Liver (tissue), 9 donors: ENCODE results near the gene PKD2L1. TPM values are rescaled to one million over a fixed set of nuclear protein-coding genes. Genes with fewer than 3 reads are reported as not detected.

Experiments used
- DNase-seq: peaks from one replicate; pipeline ENCODE4 v3.0.0-alpha.2; 2017; ENCODE audit warnings: low spot score
- H3K27ac ChIP-seq, 2 donors: one replicate each; pipeline ENCODE4 v1.7.0; 2013; ENCODE audit warnings: inconsistent platforms in 2 of 2, low read length in 2 of 2, control low read depth in 1 of 2, low read depth in 1 of 2, mild to moderate bottlenecking in 1 of 2
- H3K27me3 ChIP-seq, 4 donors: one replicate each; pipeline versions ENCODE4 v1.6.1 to v1.7.0; 2013; ENCODE audit warnings: low read length in 3 of 4, inconsistent platforms in 1 of 4, mild to moderate bottlenecking in 1 of 4, moderate library complexity in 1 of 4; ENCODE audit not compliant: control insufficient read depth in 4 of 4, insufficient read depth in 4 of 4
- H3K36me3 ChIP-seq, 4 donors: one replicate each; pipeline versions ENCODE4 v1.6.1 to v1.7.0; 2013; ENCODE audit warnings: low read length in 3 of 4, mild to moderate bottlenecking in 3 of 4, low read depth in 1 of 4, moderate library complexity in 1 of 4; ENCODE audit not compliant: control insufficient read depth in 4 of 4, insufficient read depth in 3 of 4
- H3K4me1 ChIP-seq, 4 donors: one replicate each; pipeline versions ENCODE4 v1.6.1 to v1.7.0; 2013; ENCODE audit warnings: low read length in 3 of 4, mild to moderate bottlenecking in 3 of 4, moderate library complexity in 1 of 4; ENCODE audit not compliant: control insufficient read depth in 4 of 4, insufficient read depth in 4 of 4
- H3K4me3 ChIP-seq, 3 donors: one replicate each; pipeline versions ENCODE4 v1.6.1 to v1.7.0; 2013; ENCODE audit warnings: low read length in 3 of 3, control low read depth in 1 of 3, low read depth in 1 of 3, mild to moderate bottlenecking in 1 of 3
- H3K9ac ChIP-seq, 2 donors: one replicate each; pipeline ENCODE4 v1.7.0; 2013; ENCODE audit warnings: low read length in 2 of 2, mild to moderate bottlenecking in 2 of 2, moderate library complexity in 2 of 2, control low read depth in 1 of 2, low read depth in 1 of 2
- H3K9me3 ChIP-seq, 4 donors: one replicate each; pipeline versions ENCODE4 v1.6.1 to v1.7.0; 2013; ENCODE audit warnings: low read length in 3 of 4; ENCODE audit not compliant: control insufficient read depth in 4 of 4
- EGR1 ChIP-seq, 2 donors: IDR thresholded peaks; 2 replicates each; pipeline ENCODE4 v1.6.1; 2016 to 2018; ENCODE audit warnings: antibody characterized with exemption in 2 of 2, low read depth in 2 of 2
- FOXA1 ChIP-seq: IDR thresholded peaks from 2 replicates; pipeline ENCODE4 v1.6.1; 2016; ENCODE audit warnings: antibody characterized with exemption
- FOXA2 ChIP-seq: IDR thresholded peaks from 2 replicates; pipeline ENCODE4 v1.6.1; 2016; ENCODE audit warnings: antibody characterized with exemption
- GABPA ChIP-seq, 2 donors: IDR thresholded peaks in 1 of 2; conservative IDR thresholded peaks in 1 of 2; 2 replicates each; pipeline ENCODE4 v1.6.1; 2016; ENCODE audit warnings: antibody characterized with exemption in 2 of 2, mild to moderate bottlenecking in 1 of 2, moderate library complexity in 1 of 2
- HNF4A ChIP-seq, 2 donors: conservative IDR thresholded peaks; 2 replicates each; pipeline ENCODE4 v1.6.1; 2016; ENCODE audit warnings: antibody characterized with exemption in 2 of 2, mild to moderate bottlenecking in 2 of 2
- HNF4G ChIP-seq: IDR thresholded peaks from 2 replicates; pipeline ENCODE4 v1.6.1; 2016; ENCODE audit warnings: antibody characterized with exemption
- JUND ChIP-seq, 2 donors: IDR thresholded peaks; 2 replicates each; pipeline ENCODE4 v1.6.1; 2016; ENCODE audit warnings: antibody characterized with exemption in 2 of 2
- NR2F2 ChIP-seq: IDR thresholded peaks from 2 replicates; pipeline ENCODE4 v1.6.1; 2016; ENCODE audit warnings: antibody characterized with exemption
- RAD21 ChIP-seq, 2 donors: IDR thresholded peaks; 2 replicates each; pipeline ENCODE4 v1.6.1; 2016; ENCODE audit warnings: antibody characterized with exemption in 2 of 2, mild to moderate bottlenecking in 2 of 2
- REST ChIP-seq: IDR thresholded peaks from 2 replicates; pipeline ENCODE4 v1.6.1; 2016; ENCODE audit warnings: antibody characterized with exemption, mild to moderate bottlenecking
- RXRA ChIP-seq, 2 donors: IDR thresholded peaks; 2 replicates each; pipeline ENCODE4 v1.6.1; 2017 to 2018; ENCODE audit warnings: antibody characterized with exemption in 2 of 2, mild to moderate bottlenecking in 1 of 2
- SP1 ChIP-seq: IDR thresholded peaks from 2 replicates; pipeline ENCODE4 v1.6.1; 2018; ENCODE audit warnings: antibody characterized with exemption, mild to moderate bottlenecking
- TAF1 ChIP-seq: conservative IDR thresholded peaks from 2 replicates; pipeline ENCODE4 v1.6.1; 2016; ENCODE audit warnings: antibody characterized with exemption, mild to moderate bottlenecking
- YY1 ChIP-seq: IDR thresholded peaks from 2 replicates; pipeline ENCODE4 v1.6.1; 2016; ENCODE audit warnings: antibody characterized with exemption, mild to moderate bottlenecking
- WGBS: extraction: QIAGEN DNeasy Blood & Tissue Kit; methylation state at CpG from one replicate; pipeline ENCODE4 v1.1.7; 2013; 5-methylcytosine and 5-hydroxymethylcytosine counted together
- polyA plus RNA-seq, 2 donors: library from polyadenylated mRNA; stranded (reverse) in 1 of 2; unstranded in 1 of 2; fragments of 200-250 nt in 1 of 2; fragments of >200 nt in 1 of 2; fragmentation: Nextera tagmentation in 1 of 2; extraction: Ambion mirVana in 1 of 2; gene quantifications; one replicate each; pipeline versions ENCODE4 v1.2.1 to v1.2.3, GENCODE V29; 2013 to 2015
- total RNA-seq, 2 donors: library from RNA; depleted of rRNA; stranded (reverse); fragments of >200 nt; gene quantifications; one replicate each; pipeline ENCODE4 v1.2.3, GENCODE V29; 2014
- TF ChIP-seq, protein P1 (sequence below): IDR thresholded peaks from 2 replicates; pipeline ENCODE4 v1.6.1; 2016; ENCODE audit warnings: antibody characterized with exemption
- TF ChIP-seq, protein P2 (sequence below): IDR thresholded peaks from 2 replicates; pipeline ENCODE4 v1.6.1; 2016; ENCODE audit warnings: antibody characterized with exemption
- TF ChIP-seq, protein P3 (sequence below): fragments of 150-350 bp; IDR thresholded peaks from 2 replicates; pipeline ENCODE4 v1.5.1; 2017; ENCODE audit warnings: improper control_type of control experiment, low read depth, low read length; ENCODE audit not compliant: missing input control
- donor health status: healthy.
- donor health status: healthy.
- donor health status: healthy.
- donor health status: healthy.
- donor health status: healthy.

PKD2L1 gene
- total and polyA plus RNA-seq, 4 donors = 0.06 to 0.15 (median 0.11) TPM

GRCh38 chr10:100315615-100316014, 14.4 kb downstream of the PKD2L1 start:
- 90% methylated on average over 4 of the region's 4 CpGs for WGBS
- H3K9ac ChIP-seq = no peak overlapping the region
- no peak overlapping the region for H3K27ac ChIP-seq
- H3K4me1 ChIP-seq = no peaks in the 10 kb centered on the region
- DNase-seq = no peak
- TF ChIP-seq SP1 (no peak), TAF1 (no peak)
- no peaks in the 10 kb centered on the region for H3K36me3 ChIP-seq
- no peaks in the 10 kb centered on the region for H3K27me3 ChIP-seq
- no peaks in the 10 kb centered on the region for H3K9me3 ChIP-seq
- H3K4me3 ChIP-seq = no peak overlapping the region

DNA sequence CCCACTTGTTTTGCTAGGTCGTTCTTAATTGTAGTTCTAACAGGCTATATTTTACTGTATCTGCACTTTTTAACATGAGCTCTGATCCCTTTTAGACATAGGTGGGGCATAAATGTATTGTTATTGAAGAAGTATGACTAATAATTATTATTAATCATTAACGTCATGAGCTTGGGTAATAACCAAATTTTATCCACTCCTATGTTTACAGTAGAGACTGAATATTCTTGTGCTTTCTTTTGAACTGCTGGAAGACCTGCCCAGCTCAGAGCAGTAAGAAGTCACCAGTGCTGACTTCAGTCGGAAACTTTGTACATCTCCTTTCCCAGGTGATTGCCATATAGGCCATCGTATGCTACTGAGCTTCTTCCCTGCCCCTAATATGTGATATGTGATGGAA, 18.7 kb downstream of the PKD2L1 start:
- DNase-seq = no peak
- no peaks in the 10 kb centered on the region for H3K36me3 ChIP-seq
- 75% methylated on average over 4 of the region's 4 CpGs for WGBS
- H3K4me3 ChIP-seq = no peak overlapping the region
- no peaks in the 10 kb centered on the region for H3K4me1 ChIP-seq
- H3K27me3 ChIP-seq = no peaks in the 10 kb centered on the region
- H3K9ac ChIP-seq = no peak overlapping the region
- H3K27ac ChIP-seq = no peak overlapping the region
- TF ChIP-seq SP1 (no peak), JUND (IDR thresholded peaks at IDR 0.05) (no peak), YY1 (no peak), RAD21 (IDR thresholded peaks at IDR 0.05) (no peak), REST (no peak), FOXA2 (no peak)
- TF ChIP-seq, protein P1, sequence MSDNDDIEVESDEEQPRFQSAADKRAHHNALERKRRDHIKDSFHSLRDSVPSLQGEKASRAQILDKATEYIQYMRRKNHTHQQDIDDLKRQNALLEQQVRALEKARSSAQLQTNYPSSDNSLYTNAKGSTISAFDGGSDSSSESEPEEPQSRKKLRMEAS = no peak
- H3K9me3 ChIP-seq = no peaks in the 10 kb centered on the region

DNA sequence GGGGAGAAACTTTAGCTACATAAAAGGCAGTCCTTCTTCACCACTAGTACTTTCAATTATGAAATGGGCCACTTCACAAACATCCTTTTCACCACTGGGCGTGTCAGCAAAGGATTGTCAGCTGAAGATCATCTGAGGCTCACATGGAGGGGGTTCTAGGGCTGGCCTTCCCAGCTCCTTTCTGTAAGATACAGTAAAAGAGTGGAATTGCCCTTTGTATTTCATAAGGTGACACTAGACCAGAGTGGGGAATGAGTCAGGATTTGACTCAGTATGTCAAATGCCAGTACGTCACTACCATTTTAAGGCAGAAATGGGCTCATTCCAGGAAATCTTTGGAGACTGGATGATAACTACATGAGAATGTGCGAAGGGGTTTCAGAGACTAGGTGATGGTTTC, 22.3 kb downstream of the PKD2L1 start:
- no peaks in the 10 kb centered on the region for H3K9me3 ChIP-seq
- H3K4me3 ChIP-seq = no peak overlapping the region
- H3K9ac ChIP-seq = no peak overlapping the region
- H3K4me1 ChIP-seq = no peaks in the 10 kb centered on the region
- H3K27ac ChIP-seq = no peak overlapping the region
- no peak for DNase-seq
- peaks cover 0 to 2% (median 0%) of the 10 kb centered on the region in 4 donors for H3K27me3 ChIP-seq
- H3K36me3 ChIP-seq = no peaks in the 10 kb centered on the region
- WGBS = 94% methylated on average over 3 of the region's 3 CpGs
- TF ChIP-seq HNF4G (no peak), SP1 (no peak), FOXA1 (no peak), RAD21 (IDR thresholded peaks at IDR 0.05) (no peak), EGR1 (IDR thresholded peaks at IDR 0.05; ENCODE audit: low read depth in 2 of 2) (no peak), REST (no peak), YY1 (no peak), TAF1 (no peak), GABPA (IDR thresholded peaks at IDR 0.05 in 1 of 2, conservative IDR thresholded peaks at IDR 0.05 in 1 of 2) (no peak), HNF4A (conservative IDR thresholded peaks at IDR 0.05) (no peak), NR2F2 (no peak), RXRA (IDR thresholded peaks at IDR 0.05) (no peak), JUND (IDR thresholded peaks at IDR 0.05) (no peak)
- TF ChIP-seq, protein P2, sequence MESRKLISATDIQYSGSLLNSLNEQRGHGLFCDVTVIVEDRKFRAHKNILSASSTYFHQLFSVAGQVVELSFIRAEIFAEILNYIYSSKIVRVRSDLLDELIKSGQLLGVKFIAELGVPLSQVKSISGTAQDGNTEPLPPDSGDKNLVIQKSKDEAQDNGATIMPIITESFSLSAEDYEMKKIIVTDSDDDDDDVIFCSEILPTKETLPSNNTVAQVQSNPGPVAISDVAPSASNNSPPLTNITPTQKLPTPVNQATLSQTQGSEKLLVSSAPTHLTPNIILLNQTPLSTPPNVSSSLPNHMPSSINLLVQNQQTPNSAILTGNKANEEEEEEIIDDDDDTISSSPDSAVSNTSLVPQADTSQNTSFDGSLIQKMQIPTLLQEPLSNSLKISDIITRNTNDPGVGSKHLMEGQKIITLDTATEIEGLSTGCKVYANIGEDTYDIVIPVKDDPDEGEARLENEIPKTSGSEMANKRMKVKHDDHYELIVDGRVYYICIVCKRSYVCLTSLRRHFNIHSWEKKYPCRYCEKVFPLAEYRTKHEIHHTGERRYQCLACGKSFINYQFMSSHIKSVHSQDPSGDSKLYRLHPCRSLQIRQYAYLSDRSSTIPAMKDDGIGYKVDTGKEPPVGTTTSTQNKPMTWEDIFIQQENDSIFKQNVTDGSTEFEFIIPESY = no peak
- TF ChIP-seq, protein P3, sequence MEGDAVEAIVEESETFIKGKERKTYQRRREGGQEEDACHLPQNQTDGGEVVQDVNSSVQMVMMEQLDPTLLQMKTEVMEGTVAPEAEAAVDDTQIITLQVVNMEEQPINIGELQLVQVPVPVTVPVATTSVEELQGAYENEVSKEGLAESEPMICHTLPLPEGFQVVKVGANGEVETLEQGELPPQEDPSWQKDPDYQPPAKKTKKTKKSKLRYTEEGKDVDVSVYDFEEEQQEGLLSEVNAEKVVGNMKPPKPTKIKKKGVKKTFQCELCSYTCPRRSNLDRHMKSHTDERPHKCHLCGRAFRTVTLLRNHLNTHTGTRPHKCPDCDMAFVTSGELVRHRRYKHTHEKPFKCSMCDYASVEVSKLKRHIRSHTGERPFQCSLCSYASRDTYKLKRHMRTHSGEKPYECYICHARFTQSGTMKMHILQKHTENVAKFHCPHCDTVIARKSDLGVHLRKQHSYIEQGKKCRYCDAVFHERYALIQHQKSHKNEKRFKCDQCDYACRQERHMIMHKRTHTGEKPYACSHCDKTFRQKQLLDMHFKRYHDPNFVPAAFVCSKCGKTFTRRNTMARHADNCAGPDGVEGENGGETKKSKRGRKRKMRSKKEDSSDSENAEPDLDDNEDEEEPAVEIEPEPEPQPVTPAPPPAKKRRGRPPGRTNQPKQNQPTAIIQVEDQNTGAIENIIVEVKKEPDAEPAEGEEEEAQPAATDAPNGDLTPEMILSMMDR = no peak
- TF ChIP-seq, protein P1 = no peak
